ENCODE measurements around the gene KRTAP10-12.

DNA sequence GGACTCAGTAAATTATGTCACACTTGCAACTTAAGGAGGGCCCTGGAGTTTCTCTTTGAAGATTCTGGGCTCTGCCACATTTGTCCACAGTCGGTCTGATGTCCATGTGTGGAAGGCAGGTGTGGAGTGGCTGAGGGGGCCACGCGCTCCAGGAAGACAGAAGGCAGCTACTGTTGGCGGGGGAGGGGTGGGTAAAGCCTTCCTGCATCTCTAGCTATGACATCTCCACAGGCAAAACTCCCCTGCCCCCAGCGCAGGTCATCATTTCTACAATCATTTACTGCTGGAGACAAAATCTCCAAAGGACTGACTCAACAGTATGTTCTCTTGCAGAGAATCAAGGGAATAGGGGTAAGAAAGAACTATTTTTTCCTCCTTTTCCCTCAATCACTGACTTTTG, 25.8 kb downstream of the KRTAP10-12 start:
- TF ChIP-seq, protein P1, sequence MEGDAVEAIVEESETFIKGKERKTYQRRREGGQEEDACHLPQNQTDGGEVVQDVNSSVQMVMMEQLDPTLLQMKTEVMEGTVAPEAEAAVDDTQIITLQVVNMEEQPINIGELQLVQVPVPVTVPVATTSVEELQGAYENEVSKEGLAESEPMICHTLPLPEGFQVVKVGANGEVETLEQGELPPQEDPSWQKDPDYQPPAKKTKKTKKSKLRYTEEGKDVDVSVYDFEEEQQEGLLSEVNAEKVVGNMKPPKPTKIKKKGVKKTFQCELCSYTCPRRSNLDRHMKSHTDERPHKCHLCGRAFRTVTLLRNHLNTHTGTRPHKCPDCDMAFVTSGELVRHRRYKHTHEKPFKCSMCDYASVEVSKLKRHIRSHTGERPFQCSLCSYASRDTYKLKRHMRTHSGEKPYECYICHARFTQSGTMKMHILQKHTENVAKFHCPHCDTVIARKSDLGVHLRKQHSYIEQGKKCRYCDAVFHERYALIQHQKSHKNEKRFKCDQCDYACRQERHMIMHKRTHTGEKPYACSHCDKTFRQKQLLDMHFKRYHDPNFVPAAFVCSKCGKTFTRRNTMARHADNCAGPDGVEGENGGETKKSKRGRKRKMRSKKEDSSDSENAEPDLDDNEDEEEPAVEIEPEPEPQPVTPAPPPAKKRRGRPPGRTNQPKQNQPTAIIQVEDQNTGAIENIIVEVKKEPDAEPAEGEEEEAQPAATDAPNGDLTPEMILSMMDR (IDR thresholded peaks at IDR 0.05): no peak
- TF ChIP-seq POLR2A (IDR thresholded peaks at IDR 0.05): no peak

Measured in breast epithelium (tissue), 3 donors.